Natural killer cell (primary cell): ENCODE measurements around the gene ZNF512. TPM values are rescaled to one million over a fixed set of nuclear protein-coding genes. Genes with fewer than 3 reads are reported as not detected.
"Not testable (repeated sequence)": the region's sequence is repeated elsewhere in the genome, so short reads cannot be mapped to it uniquely, and the experiment has no call there.

ENCODE experiments used
- ATAC-seq, 3 donors: fragments of 150-1000 bp in 2 of 3; fragments of 200-7000 bp in 1 of 3; cut with Tn5 transposase; 1 replicate in 1 of 3; 2 replicates in 2 of 3; pipeline ENCODE4 v1.10.0; 2021; ENCODE audit warnings: mild to moderate bottlenecking in 2 of 3, moderate library complexity in 2 of 3
- DNase-seq, 2 donors: peaks; one replicate each; pipeline versions ENCODE4 v3.0.0 to v3.0.0-alpha.2; 2013 to 2021; ENCODE audit warnings: mixed read lengths in 1 of 2
- H3K27ac ChIP-seq: one replicate; pipeline ENCODE4 v1.5.1; 2013; ENCODE audit warnings: mild to moderate bottlenecking, low read length
- H3K27me3 ChIP-seq: one replicate; pipeline ENCODE4 v1.6.1; 2013; ENCODE audit warnings: low read length; ENCODE audit not compliant: control insufficient read depth, insufficient read depth
- H3K36me3 ChIP-seq: one replicate; pipeline ENCODE4 v1.6.1; 2013; ENCODE audit warnings: low read length; ENCODE audit not compliant: control insufficient read depth, insufficient read depth
- H3K4me1 ChIP-seq: one replicate; pipeline ENCODE4 v1.6.1; 2013; ENCODE audit warnings: low read length; ENCODE audit not compliant: control insufficient read depth, insufficient read depth
- H3K4me3 ChIP-seq: one replicate; pipeline ENCODE4 v1.5.1; 2013; ENCODE audit warnings: low read length
- H3K9me3 ChIP-seq: one replicate; pipeline ENCODE4 v1.6.1; 2013; ENCODE audit warnings: low read length; ENCODE audit not compliant: control insufficient read depth, insufficient read depth
- H3K27ac Mint-ChIP-seq, 2 donors: one replicate each; pipeline ENCODE4 v1.8.0; 2022; ENCODE audit warnings: mild to moderate bottlenecking in 2 of 2, mixed read lengths in 2 of 2, moderate library complexity in 1 of 2
- H3K27me3 Mint-ChIP-seq, 2 donors: one replicate each; pipeline ENCODE4 v1.8.0; 2022; ENCODE audit warnings: low read depth in 2 of 2, mixed read lengths in 2 of 2
- H3K36me3 Mint-ChIP-seq: one replicate; pipeline ENCODE4 v1.8.0; 2022; ENCODE audit warnings: mixed read lengths
- H3K4me1 Mint-ChIP-seq, 2 donors: one replicate each; pipeline ENCODE4 v1.8.0; 2022; ENCODE audit warnings: mixed read lengths in 2 of 2
- H3K4me3 Mint-ChIP-seq: one replicate; pipeline ENCODE4 v1.8.0; 2022; ENCODE audit warnings: mild to moderate bottlenecking, moderate library complexity, mixed read lengths
- H3K9me3 Mint-ChIP-seq, 2 donors: one replicate each; pipeline ENCODE4 v1.8.0; 2022; ENCODE audit warnings: mixed read lengths in 2 of 2
- CTCF ChIP-seq: fragments of 200-600 bp; IDR thresholded peaks from one replicate; pipeline ENCODE4 v1.8.0; 2022; ENCODE audit warnings: antibody characterized with exemption
- WGBS: methylation state at CpG from one replicate; pipeline ENCODE4 v1.1.7; 2013; ENCODE audit warnings: missing lambda C conversion rate; ENCODE audit not compliant: insufficient coverage; 5-methylcytosine and 5-hydroxymethylcytosine counted together
- intact Hi-C: fragments of 100-400 bp; cut with micrococcal nuclease; formaldehyde crosslinking; loops from one replicate; pipeline ENCODE4 v1.14.2; 2022
- total RNA-seq, 4 donors: library from RNA; stranded (reverse); fragments of 120-200 nt in 1 of 4; gene quantifications; one replicate each; pipeline versions ENCODE4 v1.2.3 to v1.2.4, GENCODE V29; 2013 to 2022

ZNF512 gene
- total RNA-seq, 3 donors from 2014 or later (not counting 1 experiment from before 2014, with no cell fraction given): 26.5 to 40.9 (median 30.6) TPM

GRCh38 chr2:27591745-27592144 is 8.9 kb downstream of the ZNF512 start:
- peak overlapping the region in 1 of 2 donors; percentile 62 for H3K27ac Mint-ChIP-seq
- no peak for TF ChIP-seq CTCF
- DNase-seq: no peak

DNA sequence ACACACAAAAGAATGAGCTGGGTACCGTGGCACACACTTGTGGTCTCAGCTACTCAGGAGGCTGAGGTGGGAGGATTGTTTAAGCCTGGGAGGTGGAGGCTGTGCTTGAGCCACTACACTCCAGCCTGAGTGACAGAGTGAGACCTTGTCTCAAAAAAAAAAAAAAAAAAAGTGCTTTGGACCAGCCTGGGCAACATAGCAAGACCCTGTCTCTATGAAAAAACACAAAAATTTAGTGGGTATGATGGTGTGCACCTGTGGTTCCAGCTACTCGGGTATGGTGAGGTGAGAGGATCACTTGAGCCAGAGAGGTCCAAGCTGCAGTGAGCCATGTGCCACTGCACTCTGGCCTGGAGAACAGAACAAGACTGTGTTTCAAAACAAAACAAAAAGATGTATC is 10.4 kb downstream of the ZNF512 start:
- intact Hi-C loops: no loop called here
- no peak overlapping the region for H3K27ac Mint-ChIP-seq
- peaks cover 12% of the 10 kb centered on the region for H3K9me3 ChIP-seq
- ATAC-seq (no peak), DNase-seq (no peak)
- no peak overlapping the region for H3K4me3 Mint-ChIP-seq
- H3K4me1 Mint-ChIP-seq: peaks cover 43 to 51% of the 10 kb centered on the region in 2 donors
- 97% methylated on average over 2 of the region's 2 CpGs for WGBS
- peaks cover 25% of the 10 kb centered on the region for H3K36me3 Mint-ChIP-seq
- peaks cover 0 to 12% of the 10 kb centered on the region in 2 donors for H3K9me3 Mint-ChIP-seq
- peaks cover 6% of the 10 kb centered on the region for H3K36me3 ChIP-seq
- no peaks in the 10 kb centered on the region for H3K27me3 ChIP-seq
- H3K27me3 Mint-ChIP-seq: no peaks in the 10 kb centered on the region
- H3K4me1 ChIP-seq: peaks cover 13% of the 10 kb centered on the region
- no peak overlapping the region for H3K4me3 ChIP-seq
- TF ChIP-seq CTCF: no peak
- no peak overlapping the region for H3K27ac ChIP-seq

More at GRCh38 chr2:27591745-27592144, 8.9 kb downstream of the ZNF512 start:
- Histone ChIP-seq H3K27me3 (no peaks in the 10 kb centered on the region), H3K36me3 (peaks cover 2% of the 10 kb centered on the region), H3K27ac (no peak overlapping the region), H3K4me1 (peaks cover 21% of the 10 kb centered on the region), H3K4me3 (no peak overlapping the region), H3K9me3 (peaks cover 12% of the 10 kb centered on the region)
- peaks cover 41 to 47% of the 10 kb centered on the region in 2 donors for H3K4me1 Mint-ChIP-seq
- ATAC-seq: peak in 2 of 3 donors; percentile 24 to 53
- H3K9me3 Mint-ChIP-seq: peaks cover 0 to 12% of the 10 kb centered on the region in 2 donors
- intact Hi-C loops: no loop called here
- peak overlapping the region; percentile 67 for H3K4me3 Mint-ChIP-seq
- peaks cover 23% of the 10 kb centered on the region for H3K36me3 Mint-ChIP-seq
- no peaks in the 10 kb centered on the region for H3K27me3 Mint-ChIP-seq
- 62% methylated on average over 3 of the region's 3 CpGs for WGBS

- H3K4me3 ChIP-seq, H3K4me3 Mint-ChIP-seq, H3K27me3 ChIP-seq, intact Hi-C loops, H3K36me3 ChIP-seq, H3K27ac ChIP-seq, DNase-seq, H3K27me3 Mint-ChIP-seq, H3K27ac Mint-ChIP-seq, ATAC-seq: not testable (repeated sequence)
- Mint-ChIP-seq H3K36me3 (peaks cover 25% of the 10 kb centered on the region), H3K4me1 (peaks cover 46 to 49% of the 10 kb centered on the region in 2 donors), H3K9me3 (peaks cover 0 to 12% of the 10 kb centered on the region in 2 donors)
- 98% methylated on average over 45 of the region's 45 CpGs for WGBS
- peaks cover 12% of the 10 kb centered on the region for H3K9me3 ChIP-seq
- peaks cover 13% of the 10 kb centered on the region for H3K4me1 ChIP-seq
These were observed 11.3 kb downstream of the ZNF512 start for GRCh38 chr2:27594020-27594703.

DNA sequence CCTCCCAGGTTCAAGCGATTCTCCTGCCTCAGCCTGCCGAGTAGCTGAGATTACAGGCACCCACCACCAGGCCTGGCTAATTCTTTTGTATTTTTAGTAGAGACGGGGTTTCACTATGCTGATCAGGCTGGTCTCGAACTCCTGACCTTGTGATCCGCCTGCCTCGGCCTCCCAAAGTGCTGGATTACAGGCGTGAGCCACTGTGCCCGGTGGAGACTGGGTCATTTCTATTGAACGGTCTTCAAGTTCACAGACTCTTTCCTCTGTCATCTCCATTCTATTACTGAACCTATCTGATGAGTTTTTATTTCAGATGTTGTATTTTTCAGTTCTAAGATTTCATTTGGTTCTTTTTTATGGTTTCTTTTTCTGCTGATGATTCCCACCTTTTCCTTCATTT is 12.6 kb downstream of the ZNF512 start:
- H3K4me3 ChIP-seq, H3K27me3 ChIP-seq, intact Hi-C loops, H3K27ac Mint-ChIP-seq, H3K27me3 Mint-ChIP-seq, H3K27ac ChIP-seq, DNase-seq, ATAC-seq, H3K4me3 Mint-ChIP-seq: not testable (repeated sequence)
- Histone ChIP-seq H3K36me3 (peaks cover 21% of the 10 kb centered on the region), H3K9me3 (peaks cover 12% of the 10 kb centered on the region), H3K4me1 (peaks cover 13% of the 10 kb centered on the region)
- peaks cover 0 to 11% of the 10 kb centered on the region in 2 donors for H3K9me3 Mint-ChIP-seq
- peaks cover 36 to 51% of the 10 kb centered on the region in 2 donors for H3K4me1 Mint-ChIP-seq
- 96% methylated on average over 9 of the region's 9 CpGs for WGBS
- peaks cover 24% of the 10 kb centered on the region for H3K36me3 Mint-ChIP-seq
